Heart left ventricle (tissue), 16 donors: ENCODE results near the gene WFDC5. TPM values are rescaled to one million over a fixed set of nuclear protein-coding genes. Genes with fewer than 3 reads are reported as not detected.
"Not testable (repeated sequence)": the region's sequence is repeated elsewhere in the genome, so short reads cannot be mapped to it uniquely, and the experiment has no call there.

Source experiments
- ATAC-seq, 4 donors: fragments of 200-7000 bp; cut with Tn5 transposase; one replicate each; pipeline ENCODE4 v1.9.1; 2020 to 2022; ENCODE audit warnings: moderate library complexity in 4 of 4, mild to moderate bottlenecking in 3 of 4, moderate number of reproducible peaks in 1 of 4
- DNase-seq, 5 donors: peaks; one replicate each; pipeline ENCODE4 v3.0.0-alpha.2; 2020
- H3K27ac ChIP-seq, 12 donors: fragments of 200-600 bp; sonication (generic) in 4 of 12; one replicate each; pipeline versions ENCODE4 v1.5.0 to v1.8.0; 2016 to 2022; ENCODE audit warnings: mild to moderate bottlenecking in 2 of 12
- H3K27me3 ChIP-seq, 9 donors: fragments of 200-600 bp; sonication (generic) in 2 of 9; one replicate each; pipeline versions ENCODE4 v1.5.1 to v1.8.0; 2016 to 2022; ENCODE audit warnings: mild to moderate bottlenecking in 3 of 9
- H3K36me3 ChIP-seq, 9 donors: fragments of 200-600 bp; sonication (generic) in 2 of 9; one replicate each; pipeline versions ENCODE4 v1.5.0 to v1.8.0; 2018 to 2022; ENCODE audit warnings: mild to moderate bottlenecking in 2 of 9
- H3K4me1 ChIP-seq, 12 donors: fragments of 200-600 bp; sonication (generic) in 4 of 12; one replicate each; pipeline versions ENCODE4 v1.5.0 to v1.8.0; 2016 to 2022; ENCODE audit warnings: mild to moderate bottlenecking in 3 of 12
- H3K4me3 ChIP-seq, 12 donors: fragments of 200-600 bp; sonication (generic) in 4 of 12; one replicate each; pipeline versions ENCODE4 v1.5.0 to v1.8.0; 2017 to 2022; ENCODE audit warnings: mild to moderate bottlenecking in 9 of 12, moderate library complexity in 4 of 12
- H3K9me3 ChIP-seq, 12 donors: fragments of 200-600 bp; sonication (generic) in 4 of 12; one replicate each; pipeline versions ENCODE4 v1.5.0 to v1.8.0; 2016 to 2022; ENCODE audit warnings: mild to moderate bottlenecking in 1 of 12
- CTCF ChIP-seq, 12 donors: fragments of 200-600 bp; sonication (generic) in 4 of 12; IDR thresholded peaks; one replicate each; pipeline versions ENCODE4 v1.5.0 to v1.8.0; 2018 to 2022; ENCODE audit warnings: antibody characterized with exemption in 12 of 12, mild to moderate bottlenecking in 5 of 12
- POLR2A ChIP-seq, 2 donors: fragments of 450-650 bp; IDR thresholded peaks; one replicate each; pipeline ENCODE4 v1.6.1; 2017; ENCODE audit warnings: antibody characterized with exemption in 2 of 2, mild to moderate bottlenecking in 2 of 2, moderate library complexity in 2 of 2
- WGBS, 4 donors: extraction: QIAGEN DNeasy Blood & Tissue Kit in 2 of 4; methylation state at CpG; one replicate each; pipeline versions ENCODE4 v1.1.5 to v1.1.7; 2013 to 2018; 5-methylcytosine and 5-hydroxymethylcytosine counted together
- intact Hi-C, 10 donors: fragments of 100-400 bp; cut with DNase I; formaldehyde crosslinking; loops; one replicate each; pipeline versions ENCODE4 v1.11.1 to v1.14.2; 2022
- polyA plus RNA-seq, 2 donors: library from polyadenylated mRNA; stranded (reverse); fragments of 200-250 nt; gene quantifications; one replicate each; pipeline ENCODE4 v1.2.3, GENCODE V29; 2013
- total RNA-seq, 9 donors: library from RNA; depleted of rRNA in 2 of 9; stranded (reverse); fragments of >200 nt in 2 of 9; fragmentation: NEBNext Ultra II Directional in 3 of 9; extraction: Animal tissue kit (Norgen Biotek cat#: 25700) in 3 of 9; gene quantifications; one replicate each; pipeline versions ENCODE4 v1.1.0 to v1.2.4, GENCODE V29; 2016 to 2023
- donor health status: ischemic (EF 13 %, LVEDD 7.1; RV severe dilation, severe dysfunction).
- donor health status: healthy with polysubstance abuse.
- donor health status: DM: no; HTN: yes; CAD: no.
- donor health status: DM: no; HTN: no; CAD: no.
- donor health status: ischemic (EF 25% LVEDD 6.9; RV normal size, moderate dysfunction).
- donor health status: ischemic (EF 25% LVEDD 5.7; RV mildly dilated, moderate dysfunction).
- donor health status: healthy.
- donor health status: DM: yes; HTN: yes; CAD: no.
- donor health status: ischemic (EF 35%, LVEDD 5.7; RV mildly dilated, moderate dysfunction).
- donor health status: nonischemic (EF 11% LVEDD 7.7; RV severe dilation, severe dysfunction).
- donor health status: DM: yes; HTN: yes; CAD: no.
- donor health status: PGD.
- donor health status: ischemic (EF 29% LVEDD 5.4; RV normal size, mild dysfunction).
- donor health status: nonischemic (EF 23%, LVEDD 6.1; RV moderate dilation, normal function).

Gene WFDC5
- total and polyA plus RNA-seq, 11 donors = not detected

- TF ChIP-seq CTCF (IDR thresholded peaks at IDR 0.05) (no peak), POLR2A (IDR thresholded peaks at IDR 0.05) (no peak)
- H3K27ac ChIP-seq = no peak overlapping the region
- peaks cover 0 to 32% (median 12%) of the 10 kb centered on the region in 12 donors for H3K9me3 ChIP-seq
- no peak for ATAC-seq
- no peaks in the 10 kb centered on the region for H3K27me3 ChIP-seq
- no peak overlapping the region for H3K4me3 ChIP-seq
- DNase-seq = no peak
- H3K4me1 ChIP-seq = peaks cover 0 to 4% (median 0%) of the 10 kb centered on the region in 12 donors
- H3K36me3 ChIP-seq = no peaks in the 10 kb centered on the region
- intact Hi-C loops = loop anchor here in 1 of 10 donors (10.0 kb wide), 1 partner anchor 58 kb away; no protein-coding TSS in a partner anchor
- WGBS, 4 donors = 41 to 58% (median 51%) methylated on average over 2 of the region's 2 CpGs
Measured at GRCh38 chr20:45156713-45157112, 41.7 kb upstream of the WFDC5 start.

GRCh38 chr20:45154794-45155193, 39.8 kb upstream of the WFDC5 start:
- WGBS, 4 donors = 77 to 96% (median 91%) methylated on average over 1 of the region's 1 CpG
- H3K4me1 ChIP-seq, H3K36me3 ChIP-seq, DNase-seq, H3K27ac ChIP-seq, H3K27me3 ChIP-seq, H3K4me3 ChIP-seq, ATAC-seq: not testable (repeated sequence)
- intact Hi-C loops = loop anchor here in 1 of 10 donors (10.0 kb wide), 1 partner anchor 60 kb away; no protein-coding TSS in a partner anchor
- peaks cover 0 to 18% (median 9%) of the 10 kb centered on the region in 12 donors for H3K9me3 ChIP-seq

GRCh38 chr20:45154183-45154582, 39.2 kb upstream of the WFDC5 start:
- no peak for ATAC-seq
- WGBS, 4 donors = 54 to 73% (median 67%) methylated on average over 3 of the region's 3 CpGs

GRCh38 chr20:45153752-45154151, 38.8 kb upstream of the WFDC5 start:
- ATAC-seq = peak in 1 of 4 donors; percentile 44
- Histone ChIP-seq H3K27me3 (peaks cover 0 to 4% (median 0%) of the 10 kb centered on the region in 9 donors), H3K27ac (no peak overlapping the region), H3K36me3 (no peaks in the 10 kb centered on the region), H3K9me3 (peaks cover 0 to 8% (median 2%) of the 10 kb centered on the region in 12 donors), H3K4me3 (no peak overlapping the region), H3K4me1 (peaks cover 0 to 4% (median 0%) of the 10 kb centered on the region in 12 donors)
- WGBS, 4 donors = 40 to 53% (median 46%) methylated on average over 1 of the region's 1 CpG
- intact Hi-C loops = loop anchor here in 1 of 10 donors (10.0 kb wide), 1 partner anchor 61 kb away; no protein-coding TSS in a partner anchor
- no peak for DNase-seq
- no peak for TF ChIP-seq CTCF (IDR thresholded peaks at IDR 0.05)
- no peak for TF ChIP-seq POLR2A (IDR thresholded peaks at IDR 0.05)

More at GRCh38 chr20:45154183-45154582, 39.2 kb upstream of the WFDC5 start:
- no peak overlapping the region for H3K27ac ChIP-seq
- H3K9me3 ChIP-seq = peaks cover 0 to 12% (median 6%) of the 10 kb centered on the region in 12 donors
- H3K4me1 ChIP-seq = peaks cover 0 to 4% (median 0%) of the 10 kb centered on the region in 12 donors
- no peak for DNase-seq
- H3K36me3 ChIP-seq = no peaks in the 10 kb centered on the region
- TF ChIP-seq POLR2A (IDR thresholded peaks at IDR 0.05) = no peak
- TF ChIP-seq CTCF (IDR thresholded peaks at IDR 0.05) = no peak
- H3K4me3 ChIP-seq = no peak overlapping the region
- peaks cover 0 to 4% (median 0%) of the 10 kb centered on the region in 9 donors for H3K27me3 ChIP-seq
- intact Hi-C loops = loop anchor here in 1 of 10 donors (10.0 kb wide), 1 partner anchor 61 kb away; no protein-coding TSS in a partner anchor
